WERI-Rb-1 (cell line): Measurements from ENCODE around the gene SULT2B1.

Experiments used
- DNase-seq: peaks from one replicate; pipeline ENCODE4 v3.0.0-alpha.2; 2020
- H3K27ac ChIP-seq: fragments of 250-450 bp; sonication (Bioruptor Pico); 2 replicates; pipeline ENCODE4 v1.5.1; 2020; ENCODE audit warnings: mild to moderate bottlenecking, moderate library complexity
- H3K27me3 ChIP-seq: fragments of 250-450 bp; sonication (Bioruptor Pico); 2 replicates; pipeline ENCODE4 v1.5.1; 2021; ENCODE audit warnings: mild to moderate bottlenecking, low read depth, moderate library complexity; ENCODE audit not compliant: insufficient read depth, severe bottlenecking
- H3K36me3 ChIP-seq: fragments of 250-450 bp; sonication (Bioruptor Pico); 2 replicates; pipeline ENCODE4 v1.5.1; 2020; ENCODE audit warnings: mild to moderate bottlenecking, moderate library complexity
- H3K4me3 ChIP-seq: 2 replicates; pipeline ENCODE4 v1.5.1; 2011; ENCODE audit warnings: low read depth, mild to moderate bottlenecking, control low read depth, low read length
- H3K9me3 ChIP-seq: fragments of 250-450 bp; sonication (Bioruptor Pico); 2 replicates; pipeline ENCODE4 v1.5.1; 2021; ENCODE audit warnings: mild to moderate bottlenecking, moderate library complexity; ENCODE audit not compliant: severe bottlenecking
- TF ChIP-seq, protein P1 (sequence below): IDR thresholded peaks from 2 replicates; pipeline ENCODE4 v1.5.1; 2011; ENCODE audit warnings: low read depth, mild to moderate bottlenecking, control low read depth, inconsistent platforms, low read length

Gene SULT2B1

DNA sequence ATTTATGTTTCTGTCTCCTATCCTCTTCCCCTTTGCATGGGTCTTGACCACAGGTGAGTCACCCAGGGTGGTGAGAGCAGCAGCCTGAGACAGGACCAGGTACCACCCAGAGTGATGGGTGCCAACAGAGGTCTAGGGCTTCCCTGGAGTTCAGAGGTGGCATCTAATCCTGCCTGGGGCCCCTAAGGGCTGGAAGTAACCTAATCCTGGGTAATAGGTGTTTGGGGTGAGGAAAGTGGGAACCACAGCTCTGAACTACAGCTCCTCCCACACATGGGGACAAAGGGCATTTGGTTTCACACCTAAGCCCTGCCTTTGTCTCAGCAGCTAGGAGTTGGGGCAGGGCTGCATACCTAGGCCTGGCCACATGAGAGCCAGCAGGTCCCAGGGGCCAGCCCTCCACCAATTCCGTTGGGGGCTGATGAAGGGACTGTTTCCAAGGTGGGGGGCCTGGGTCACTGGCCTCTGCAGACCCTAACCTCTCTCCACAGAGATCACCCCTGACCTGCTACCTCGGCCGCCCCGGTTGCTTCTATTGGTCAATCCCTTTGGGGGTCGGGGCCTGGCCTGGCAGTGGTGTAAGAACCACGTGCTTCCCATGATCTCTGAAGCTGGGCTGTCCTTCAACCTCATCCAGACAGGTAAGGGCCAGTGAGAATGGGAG is 75.4 kb downstream of the SULT2B1 start:
- TF ChIP-seq, protein P1, sequence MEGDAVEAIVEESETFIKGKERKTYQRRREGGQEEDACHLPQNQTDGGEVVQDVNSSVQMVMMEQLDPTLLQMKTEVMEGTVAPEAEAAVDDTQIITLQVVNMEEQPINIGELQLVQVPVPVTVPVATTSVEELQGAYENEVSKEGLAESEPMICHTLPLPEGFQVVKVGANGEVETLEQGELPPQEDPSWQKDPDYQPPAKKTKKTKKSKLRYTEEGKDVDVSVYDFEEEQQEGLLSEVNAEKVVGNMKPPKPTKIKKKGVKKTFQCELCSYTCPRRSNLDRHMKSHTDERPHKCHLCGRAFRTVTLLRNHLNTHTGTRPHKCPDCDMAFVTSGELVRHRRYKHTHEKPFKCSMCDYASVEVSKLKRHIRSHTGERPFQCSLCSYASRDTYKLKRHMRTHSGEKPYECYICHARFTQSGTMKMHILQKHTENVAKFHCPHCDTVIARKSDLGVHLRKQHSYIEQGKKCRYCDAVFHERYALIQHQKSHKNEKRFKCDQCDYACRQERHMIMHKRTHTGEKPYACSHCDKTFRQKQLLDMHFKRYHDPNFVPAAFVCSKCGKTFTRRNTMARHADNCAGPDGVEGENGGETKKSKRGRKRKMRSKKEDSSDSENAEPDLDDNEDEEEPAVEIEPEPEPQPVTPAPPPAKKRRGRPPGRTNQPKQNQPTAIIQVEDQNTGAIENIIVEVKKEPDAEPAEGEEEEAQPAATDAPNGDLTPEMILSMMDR = no peak
- H3K9me3 ChIP-seq = no peaks in the 10 kb centered on the region
- DNase-seq = no peak

GRCh38 chr19:48627865-48628314 is 75.9 kb downstream of the SULT2B1 start:
- TF ChIP-seq, protein P1 = no peak
- DNase-seq = no peak
- no peaks in the 10 kb centered on the region for H3K27me3 ChIP-seq
- no peak overlapping the region for H3K27ac ChIP-seq
- H3K4me3 ChIP-seq = no peak overlapping the region
- H3K36me3 ChIP-seq = peaks cover 41% of the 10 kb centered on the region
- H3K9me3 ChIP-seq = no peaks in the 10 kb centered on the region

More for the DNA sequence above, 75.4 kb downstream of the SULT2B1 start:
- no peak overlapping the region for H3K4me3 ChIP-seq
- H3K27me3 ChIP-seq = no peaks in the 10 kb centered on the region
- H3K36me3 ChIP-seq = peaks cover 38% of the 10 kb centered on the region
- H3K27ac ChIP-seq = no peak overlapping the region

DNA sequence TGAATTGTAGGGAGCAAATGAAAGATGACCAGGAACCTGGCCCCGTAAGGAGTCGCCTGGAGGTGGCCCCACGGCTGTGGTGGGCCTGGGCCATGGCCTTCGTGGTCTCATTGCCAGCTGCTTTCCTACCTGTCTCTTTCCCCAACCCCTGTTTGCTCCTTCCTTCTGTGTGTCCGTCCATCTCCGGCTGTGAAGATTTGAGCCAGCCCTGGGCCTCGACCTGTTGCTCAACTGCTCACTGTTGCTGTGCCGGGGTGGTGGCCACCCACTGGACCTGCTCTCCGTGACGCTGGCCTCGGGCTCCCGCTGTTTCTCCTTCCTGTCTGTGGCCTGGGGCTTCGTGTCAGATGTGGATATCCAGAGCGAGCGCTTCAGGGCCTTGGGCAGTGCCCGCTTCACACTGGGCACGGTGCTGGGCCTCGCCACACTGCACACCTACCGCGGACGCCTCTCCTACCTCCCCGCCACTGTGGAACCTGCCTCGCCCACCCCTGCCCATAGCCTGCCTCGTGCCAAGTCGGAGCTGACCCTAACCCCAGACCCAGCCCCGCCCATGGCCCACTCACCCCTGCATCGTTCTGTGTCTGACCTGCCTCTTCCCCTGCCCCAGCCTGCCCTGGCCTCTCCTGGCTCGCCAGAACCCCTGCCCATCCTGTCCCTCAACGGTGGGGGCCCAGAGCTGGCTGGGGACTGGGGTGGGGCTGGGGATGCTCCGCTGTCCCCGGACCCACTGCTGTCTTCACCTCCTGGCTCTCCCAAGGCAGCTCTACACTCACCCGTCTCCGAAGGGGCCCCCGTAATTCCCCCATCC is 76.7 kb downstream of the SULT2B1 start:
- H3K27me3 ChIP-seq = no peaks in the 10 kb centered on the region
- peaks cover 41% of the 10 kb centered on the region for H3K36me3 ChIP-seq
- DNase-seq = no peak
- TF ChIP-seq, protein P1 = no peak
- no peaks in the 10 kb centered on the region for H3K9me3 ChIP-seq
- no peak overlapping the region for H3K27ac ChIP-seq
- H3K4me3 ChIP-seq = no peak overlapping the region

DNA sequence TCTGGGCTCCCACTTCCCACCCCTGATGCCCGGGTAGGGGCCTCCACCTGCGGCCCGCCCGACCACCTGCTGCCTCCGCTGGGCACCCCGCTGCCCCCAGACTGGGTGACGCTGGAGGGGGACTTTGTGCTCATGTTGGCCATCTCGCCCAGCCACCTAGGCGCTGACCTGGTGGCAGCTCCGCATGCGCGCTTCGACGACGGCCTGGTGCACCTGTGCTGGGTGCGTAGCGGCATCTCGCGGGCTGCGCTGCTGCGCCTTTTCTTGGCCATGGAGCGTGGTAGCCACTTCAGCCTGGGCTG is 77.3 kb downstream of the SULT2B1 start:
- Histone ChIP-seq H3K27me3 (no peaks in the 10 kb centered on the region), H3K9me3 (no peaks in the 10 kb centered on the region), H3K4me3 (no peak overlapping the region), H3K36me3 (peaks cover 41% of the 10 kb centered on the region), H3K27ac (no peak overlapping the region)
- TF ChIP-seq, protein P1 = no peak
- DNase-seq = no peak

DNA sequence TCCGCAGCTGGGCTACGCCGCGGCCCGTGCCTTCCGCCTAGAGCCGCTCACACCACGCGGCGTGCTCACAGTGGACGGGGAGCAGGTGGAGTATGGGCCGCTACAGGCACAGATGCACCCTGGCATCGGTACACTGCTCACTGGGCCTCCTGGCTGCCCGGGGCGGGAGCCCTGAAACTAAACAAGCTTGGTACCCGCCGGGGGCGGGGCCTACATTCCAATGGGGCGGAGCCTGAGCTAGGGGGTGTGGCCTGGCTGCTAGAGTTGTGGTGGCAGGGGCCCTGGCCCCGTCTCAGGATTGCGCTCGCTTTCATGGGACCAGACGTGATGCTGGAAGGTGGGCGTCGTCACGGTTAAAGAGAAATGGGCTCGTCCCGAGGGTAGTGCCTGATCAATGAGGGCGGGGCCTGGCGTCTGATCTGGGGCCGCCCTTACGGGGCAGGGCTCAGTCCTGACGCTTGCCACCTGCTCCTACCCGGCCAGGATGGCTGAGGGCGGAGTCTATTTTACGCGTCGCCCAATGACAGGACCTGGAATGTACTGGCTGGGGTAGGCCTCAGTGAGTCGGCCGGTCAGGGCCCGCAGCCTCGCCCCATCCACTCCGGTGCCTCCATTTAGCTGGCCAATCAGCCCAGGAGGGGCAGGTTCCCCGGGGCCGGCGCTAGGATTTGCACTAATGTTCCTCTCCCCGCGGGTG is 77.8 kb downstream of the SULT2B1 start:
- Histone ChIP-seq H3K36me3 (peaks cover 41% of the 10 kb centered on the region), H3K9me3 (no peaks in the 10 kb centered on the region), H3K27ac (no peak overlapping the region), H3K4me3 (no peak overlapping the region), H3K27me3 (no peaks in the 10 kb centered on the region)
- DNase-seq = no peak
- TF ChIP-seq, protein P1 = no peak
